ENCODE data around the gene ADGRB3.

Gene ADGRB3

DNA sequence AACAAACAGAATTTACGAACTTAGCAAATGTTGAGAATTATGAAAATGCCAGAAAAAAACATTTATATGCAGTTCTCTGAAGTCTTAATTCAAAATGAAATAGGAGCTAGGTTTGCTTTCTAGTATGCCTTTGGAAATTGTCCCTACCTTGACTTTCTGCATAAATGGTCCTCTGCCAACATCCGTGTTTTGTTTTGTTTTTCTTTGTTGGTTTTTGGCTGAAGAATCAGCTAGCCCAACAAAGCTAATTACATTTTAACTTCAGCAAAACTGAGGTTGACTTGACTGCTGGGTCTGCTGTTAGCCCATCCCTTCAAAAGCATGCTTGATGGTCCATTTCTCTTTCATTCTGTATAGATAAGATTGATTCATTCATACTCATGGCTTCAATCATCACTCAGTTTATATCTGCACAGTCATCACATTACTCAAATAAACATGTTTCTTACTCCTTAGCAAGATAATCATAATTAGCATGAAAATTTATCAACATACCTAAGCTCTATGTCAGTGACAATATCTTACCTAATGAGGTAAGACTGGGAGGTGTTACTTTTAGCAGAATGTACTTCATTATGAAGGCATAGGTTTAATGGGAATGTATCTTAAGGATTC lies 76.4 kb downstream of the ADGRB3 start:
- no peaks in the 10 kb centered on the region for H3K9me2 ChIP-seq (ENCODE audit: low read depth, low read length)
- no peak overlapping the region for H3K9ac ChIP-seq (ENCODE audit: low read length)
- no peaks in the 10 kb centered on the region for H4K20me1 ChIP-seq (ENCODE audit: insufficient read depth, low read length)
- H3K9me3 ChIP-seq (ENCODE audit: low read length), result no peaks in the 10 kb centered on the region
- no peak overlapping the region for H3K4me2 ChIP-seq (ENCODE audit: low read length)
- no peaks in the 10 kb centered on the region for H3K27me3 ChIP-seq (ENCODE audit: insufficient read depth, low read length)
- no peaks in the 10 kb centered on the region for H3K36me3 ChIP-seq (ENCODE audit: insufficient read depth, low read length)
- H3K4me3 ChIP-seq (ENCODE audit: low read depth, low read length, poor library complexity, severe bottlenecking), result no peak overlapping the region
- H3K4me1 ChIP-seq (ENCODE audit: insufficient read depth, low read length, severe bottlenecking), result no peaks in the 10 kb centered on the region
- H3F3A ChIP-seq (ENCODE audit: insufficient read depth, low read length), result no peaks in the 10 kb centered on the region
- no peaks in the 10 kb centered on the region for H3K79me2 ChIP-seq (ENCODE audit: insufficient read depth, low read length)
- TF ChIP-seq, protein P1, sequence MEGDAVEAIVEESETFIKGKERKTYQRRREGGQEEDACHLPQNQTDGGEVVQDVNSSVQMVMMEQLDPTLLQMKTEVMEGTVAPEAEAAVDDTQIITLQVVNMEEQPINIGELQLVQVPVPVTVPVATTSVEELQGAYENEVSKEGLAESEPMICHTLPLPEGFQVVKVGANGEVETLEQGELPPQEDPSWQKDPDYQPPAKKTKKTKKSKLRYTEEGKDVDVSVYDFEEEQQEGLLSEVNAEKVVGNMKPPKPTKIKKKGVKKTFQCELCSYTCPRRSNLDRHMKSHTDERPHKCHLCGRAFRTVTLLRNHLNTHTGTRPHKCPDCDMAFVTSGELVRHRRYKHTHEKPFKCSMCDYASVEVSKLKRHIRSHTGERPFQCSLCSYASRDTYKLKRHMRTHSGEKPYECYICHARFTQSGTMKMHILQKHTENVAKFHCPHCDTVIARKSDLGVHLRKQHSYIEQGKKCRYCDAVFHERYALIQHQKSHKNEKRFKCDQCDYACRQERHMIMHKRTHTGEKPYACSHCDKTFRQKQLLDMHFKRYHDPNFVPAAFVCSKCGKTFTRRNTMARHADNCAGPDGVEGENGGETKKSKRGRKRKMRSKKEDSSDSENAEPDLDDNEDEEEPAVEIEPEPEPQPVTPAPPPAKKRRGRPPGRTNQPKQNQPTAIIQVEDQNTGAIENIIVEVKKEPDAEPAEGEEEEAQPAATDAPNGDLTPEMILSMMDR (IDR thresholded peaks at IDR 0.05; ENCODE audit: low read length), result no peak
- no peak for TF ChIP-seq EZH2 (IDR thresholded peaks at IDR 0.05; ENCODE audit: borderline replicate concordance, low read length)
- H2AFZ ChIP-seq (ENCODE audit: low read length), result no peak overlapping the region
- no peak overlapping the region for H3K27ac ChIP-seq (ENCODE audit: low read depth, low read length, poor library complexity, severe bottlenecking)

- TF ChIP-seq, protein P1 (IDR thresholded peaks at IDR 0.05; ENCODE audit: low read length), result no peak
- TF ChIP-seq EZH2 (IDR thresholded peaks at IDR 0.05; ENCODE audit: borderline replicate concordance, low read length), result no peak
- no peaks in the 10 kb centered on the region for H3K9me2 ChIP-seq (ENCODE audit: low read depth, low read length)
- H3K9ac ChIP-seq (ENCODE audit: low read length), result no peak overlapping the region
- no peaks in the 10 kb centered on the region for H3K9me3 ChIP-seq (ENCODE audit: low read length)
- H3K4me3 ChIP-seq (ENCODE audit: low read depth, low read length, poor library complexity, severe bottlenecking), result no peak overlapping the region
- H3F3A ChIP-seq (ENCODE audit: insufficient read depth, low read length), result no peaks in the 10 kb centered on the region
- no peak overlapping the region for H3K27ac ChIP-seq (ENCODE audit: low read depth, low read length, poor library complexity, severe bottlenecking)
- H4K20me1 ChIP-seq (ENCODE audit: insufficient read depth, low read length), result no peaks in the 10 kb centered on the region
- no peaks in the 10 kb centered on the region for H3K4me1 ChIP-seq (ENCODE audit: insufficient read depth, low read length, severe bottlenecking)
- H3K27me3 ChIP-seq (ENCODE audit: insufficient read depth, low read length), result no peaks in the 10 kb centered on the region
- H3K4me2 ChIP-seq (ENCODE audit: low read length), result no peak overlapping the region
- H3K36me3 ChIP-seq (ENCODE audit: insufficient read depth, low read length), result no peaks in the 10 kb centered on the region
- H3K79me2 ChIP-seq (ENCODE audit: insufficient read depth, low read length), result no peaks in the 10 kb centered on the region
- no peak overlapping the region for H2AFZ ChIP-seq (ENCODE audit: low read length)
Measured at GRCh38 chr6:68716620-68717019, 81.5 kb downstream of the ADGRB3 start.

- H4K20me1 ChIP-seq (ENCODE audit: insufficient read depth, low read length), result no peaks in the 10 kb centered on the region
- no peak overlapping the region for H3K27ac ChIP-seq (ENCODE audit: low read depth, low read length, poor library complexity, severe bottlenecking)
- no peak for TF ChIP-seq EZH2 (IDR thresholded peaks at IDR 0.05; ENCODE audit: borderline replicate concordance, low read length)
- TF ChIP-seq, protein P1 (IDR thresholded peaks at IDR 0.05; ENCODE audit: low read length), result no peak
- H3K9ac ChIP-seq (ENCODE audit: low read length), result no peak overlapping the region
- no peaks in the 10 kb centered on the region for H3K9me3 ChIP-seq (ENCODE audit: low read length)
- H2AFZ ChIP-seq (ENCODE audit: low read length), result no peak overlapping the region
- H3K4me3 ChIP-seq (ENCODE audit: low read depth, low read length, poor library complexity, severe bottlenecking), result no peak overlapping the region
- H3K9me2 ChIP-seq (ENCODE audit: low read depth, low read length), result no peaks in the 10 kb centered on the region
- no peaks in the 10 kb centered on the region for H3K27me3 ChIP-seq (ENCODE audit: insufficient read depth, low read length)
- H3K36me3 ChIP-seq (ENCODE audit: insufficient read depth, low read length), result no peaks in the 10 kb centered on the region
- H3F3A ChIP-seq (ENCODE audit: insufficient read depth, low read length), result no peaks in the 10 kb centered on the region
- no peaks in the 10 kb centered on the region for H3K79me2 ChIP-seq (ENCODE audit: insufficient read depth, low read length)
- H3K4me2 ChIP-seq (ENCODE audit: low read length), result no peak overlapping the region
- H3K4me1 ChIP-seq (ENCODE audit: insufficient read depth, low read length, severe bottlenecking), result no peaks in the 10 kb centered on the region
Measured at GRCh38 chr6:68718385-68719073, 83.4 kb downstream of the ADGRB3 start.
